HG02678 (cell line): ENCODE results near the gene CCDC88C.

Experiments
- ATAC-seq: cut with Tn5 transposase; IDR thresholded peaks from one replicate; pipeline ENCODE4 v1.9.1; 2021; ENCODE audit warnings: mild to moderate bottlenecking, moderate library complexity; ENCODE audit not compliant: unreplicated experiment

The CCDC88C gene

GRCh38 chr14:91366749-91367148 is 50.9 kb downstream of the CCDC88C start:
- ATAC-seq, result no peak

GRCh38 chr14:91365552-91365951 is 52.1 kb downstream of the CCDC88C start:
- no peak for ATAC-seq

- no peak for ATAC-seq
Observed at GRCh38 chr14:91364524-91365270, 52.9 kb downstream of the CCDC88C start.

- peak; percentile 50 for ATAC-seq
Observed at GRCh38 chr14:91363776-91364523, 53.7 kb downstream of the CCDC88C start.

GRCh38 chr14:91361233-91361811 is 56.3 kb downstream of the CCDC88C start:
- ATAC-seq, result no peak

- ATAC-seq, result no peak
Observed at GRCh38 chr14:91360490-91361232, 57.0 kb downstream of the CCDC88C start.

GRCh38 chr14:91358654-91359220 is 58.9 kb downstream of the CCDC88C start:
- no peak for ATAC-seq

GRCh38 chr14:91358025-91358319 is 59.6 kb downstream of the CCDC88C start:
- ATAC-seq, result no peak

- no peak for ATAC-seq
Observed at GRCh38 chr14:91357272-91358024, 60.2 kb downstream of the CCDC88C start.

GRCh38 chr14:91356181-91356763 is 61.3 kb downstream of the CCDC88C start:
- no peak for ATAC-seq

- ATAC-seq, result no peak
Observed at GRCh38 chr14:91354979-91355685, 62.5 kb downstream of the CCDC88C start.

GRCh38 chr14:91354221-91354916 is 63.3 kb downstream of the CCDC88C start:
- ATAC-seq, result no peak

- ATAC-seq, result no peak
Observed at GRCh38 chr14:91352728-91353692, 64.6 kb downstream of the CCDC88C start.

GRCh38 chr14:91352053-91352452 is 65.6 kb downstream of the CCDC88C start:
- ATAC-seq, result no peak

- ATAC-seq, result no peak
Observed at GRCh38 chr14:91351512-91351862, 66.1 kb downstream of the CCDC88C start.

- ATAC-seq, result peak; percentile 66
Observed at GRCh38 chr14:91350813-91351511, 66.7 kb downstream of the CCDC88C start.

GRCh38 chr14:91350483-91350812 is 67.2 kb downstream of the CCDC88C start:
- ATAC-seq, result peak; percentile 8
